MM.1S (cell line): ENCODE data around the gene DOLPP1.

ENCODE experiments used
- EZH2 ChIP-seq: fragments of 300-600 bp; sonication (generic); optimal IDR thresholded peaks from 2 replicates; pipeline ENCODE3; 2017; ENCODE audit warnings: low read depth, mild to moderate bottlenecking, antibody characterized with exemption, low read length, mixed read lengths
- EZH2phosphoT487 ChIP-seq: fragments of 300-600 bp; sonication (generic); IDR thresholded peaks from 2 replicates; pipeline ENCODE4 v1.6.1; 2018; ENCODE audit warnings: antibody characterized with exemption, low read length
- TF ChIP-seq, protein P1 (sequence below): fragments of 300-600 bp; sonication (generic); IDR thresholded peaks from 2 replicates; pipeline ENCODE4 v1.5.1; 2016; ENCODE audit warnings: antibody characterized with exemption, low read length, mixed read lengths

DNA sequence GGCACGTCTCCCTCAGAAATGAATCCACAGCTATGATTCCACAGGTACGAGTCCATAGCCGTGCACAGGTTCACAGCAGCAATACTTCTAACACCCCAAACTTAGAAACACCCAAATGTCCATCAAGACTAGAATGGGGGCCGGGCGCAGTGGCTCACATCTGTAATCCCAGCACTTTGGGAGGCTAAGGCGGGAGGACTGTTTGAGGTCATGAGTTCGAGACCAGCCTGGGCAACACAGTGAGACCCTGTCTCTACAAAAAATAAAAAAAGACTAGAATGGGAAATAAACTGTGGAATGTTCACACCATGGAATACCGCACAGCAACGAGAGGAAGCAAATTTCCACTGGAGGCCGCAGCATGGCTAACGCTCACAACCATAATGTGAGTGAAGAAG lies 4.3 kb upstream of the DOLPP1 start:
- TF ChIP-seq EZH2: no peak
- TF ChIP-seq, protein P1, sequence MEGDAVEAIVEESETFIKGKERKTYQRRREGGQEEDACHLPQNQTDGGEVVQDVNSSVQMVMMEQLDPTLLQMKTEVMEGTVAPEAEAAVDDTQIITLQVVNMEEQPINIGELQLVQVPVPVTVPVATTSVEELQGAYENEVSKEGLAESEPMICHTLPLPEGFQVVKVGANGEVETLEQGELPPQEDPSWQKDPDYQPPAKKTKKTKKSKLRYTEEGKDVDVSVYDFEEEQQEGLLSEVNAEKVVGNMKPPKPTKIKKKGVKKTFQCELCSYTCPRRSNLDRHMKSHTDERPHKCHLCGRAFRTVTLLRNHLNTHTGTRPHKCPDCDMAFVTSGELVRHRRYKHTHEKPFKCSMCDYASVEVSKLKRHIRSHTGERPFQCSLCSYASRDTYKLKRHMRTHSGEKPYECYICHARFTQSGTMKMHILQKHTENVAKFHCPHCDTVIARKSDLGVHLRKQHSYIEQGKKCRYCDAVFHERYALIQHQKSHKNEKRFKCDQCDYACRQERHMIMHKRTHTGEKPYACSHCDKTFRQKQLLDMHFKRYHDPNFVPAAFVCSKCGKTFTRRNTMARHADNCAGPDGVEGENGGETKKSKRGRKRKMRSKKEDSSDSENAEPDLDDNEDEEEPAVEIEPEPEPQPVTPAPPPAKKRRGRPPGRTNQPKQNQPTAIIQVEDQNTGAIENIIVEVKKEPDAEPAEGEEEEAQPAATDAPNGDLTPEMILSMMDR: no peak
- TF ChIP-seq EZH2phosphoT487: no peak
